HG02943 (cell line): ENCODE results near the gene FEN1.
A peak's percentile ranks its signal among the peaks of the same experiment; 100 is the strongest.

Experiments
- ATAC-seq: cut with Tn5 transposase; IDR thresholded peaks from one replicate; pipeline ENCODE4 v1.9.1; 2021; ENCODE audit warnings: mild to moderate bottlenecking, low read depth, moderate library complexity; ENCODE audit not compliant: unreplicated experiment

The FEN1 gene

GRCh38 chr11:61774411-61774810, 18.3 kb upstream of the FEN1 start:
- no peak for ATAC-seq

- ATAC-seq, result no peak
These were observed 17.6 kb upstream of the FEN1 start for GRCh38 chr11:61775106-61775505.

- no peak for ATAC-seq
These were observed 16.8 kb upstream of the FEN1 start for GRCh38 chr11:61775606-61776554.

- no peak for ATAC-seq
These were observed 16.1 kb upstream of the FEN1 start for GRCh38 chr11:61776561-61777075.

GRCh38 chr11:61777234-61778090, 15.2 kb upstream of the FEN1 start:
- no peak for ATAC-seq

GRCh38 chr11:61778357-61778886, 14.3 kb upstream of the FEN1 start:
- ATAC-seq, result no peak

- no peak for ATAC-seq
These were observed 13.6 kb upstream of the FEN1 start for GRCh38 chr11:61778920-61779650.

- no peak for ATAC-seq
These were observed 12.8 kb upstream of the FEN1 start for GRCh38 chr11:61779666-61780525.

- no peak for ATAC-seq
These were observed 12.0 kb upstream of the FEN1 start for GRCh38 chr11:61780581-61781162.

- no peak for ATAC-seq
These were observed 11.1 kb upstream of the FEN1 start for GRCh38 chr11:61781585-61781984.

GRCh38 chr11:61782299-61782698, 10.4 kb upstream of the FEN1 start:
- ATAC-seq, result no peak

GRCh38 chr11:61782841-61783240, 9.9 kb upstream of the FEN1 start:
- ATAC-seq, result no peak

- ATAC-seq, result no peak
These were observed 8.8 kb upstream of the FEN1 start for GRCh38 chr11:61783717-61784505.

- no peak for ATAC-seq
These were observed 8.3 kb upstream of the FEN1 start for GRCh38 chr11:61784506-61784805.

GRCh38 chr11:61785837-61786402, 6.8 kb upstream of the FEN1 start:
- ATAC-seq, result no peak

- no peak for ATAC-seq
These were observed 4.7 kb upstream of the FEN1 start for GRCh38 chr11:61787928-61788491.

GRCh38 chr11:61791737-61792309, 888 bp upstream of the FEN1 start:
- peak; percentile 30 for ATAC-seq
